Ramos (cell line): ENCODE measurements around the gene MARK4.
"Not testable (repeated sequence)": the region's sequence is repeated elsewhere in the genome, so short reads cannot be mapped to it uniquely, and the experiment has no call there.

Experiments
- in situ Hi-C: fragments of 300-500 bp; cut with MboI; formaldehyde crosslinking; loops from one replicate; pipeline ENCODE4 v1.14.3; 2022; ENCODE audit warnings: low sequenced_read_pairs; ENCODE audit not compliant: unreplicated experiment

The MARK4 gene

DNA sequence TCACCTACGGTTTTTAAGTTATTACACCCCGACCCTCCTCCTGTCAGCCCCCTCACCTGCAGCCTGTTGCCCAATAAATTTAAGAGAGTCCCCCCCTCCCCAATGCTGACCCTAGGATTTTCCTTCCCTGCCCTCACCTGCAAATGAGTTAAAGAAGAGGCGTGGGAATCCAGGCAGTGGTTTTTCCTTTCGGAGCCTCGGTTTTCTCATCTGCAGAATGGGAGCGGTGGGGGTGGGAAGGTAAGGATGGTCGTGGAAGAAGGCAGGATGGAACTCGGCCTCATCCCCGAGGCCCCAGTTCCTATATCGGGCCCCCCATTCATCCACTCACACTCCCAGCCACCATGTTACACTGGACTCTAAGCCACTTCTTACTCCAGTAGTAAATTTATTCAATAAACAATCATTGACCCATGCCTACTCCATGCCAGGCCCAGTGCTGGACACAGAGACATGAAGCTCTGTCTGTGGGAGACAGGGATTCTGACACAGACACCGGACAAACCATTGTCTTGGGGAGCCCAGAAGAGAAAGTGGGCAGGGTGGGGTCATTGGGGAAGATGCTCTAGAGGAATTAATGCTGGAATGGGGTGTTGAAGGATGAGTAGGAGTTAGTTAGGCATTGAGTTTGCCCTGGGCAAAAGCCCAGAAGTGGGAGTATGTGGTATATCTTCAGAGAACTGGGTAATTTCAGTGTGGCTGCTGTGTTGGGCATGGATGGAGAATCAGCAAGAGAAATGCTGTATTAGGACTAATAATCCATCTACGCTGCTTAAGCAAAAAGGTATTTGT lies 52.4 kb downstream of the MARK4 start:
- in situ Hi-C loops = no loop called here

DNA sequence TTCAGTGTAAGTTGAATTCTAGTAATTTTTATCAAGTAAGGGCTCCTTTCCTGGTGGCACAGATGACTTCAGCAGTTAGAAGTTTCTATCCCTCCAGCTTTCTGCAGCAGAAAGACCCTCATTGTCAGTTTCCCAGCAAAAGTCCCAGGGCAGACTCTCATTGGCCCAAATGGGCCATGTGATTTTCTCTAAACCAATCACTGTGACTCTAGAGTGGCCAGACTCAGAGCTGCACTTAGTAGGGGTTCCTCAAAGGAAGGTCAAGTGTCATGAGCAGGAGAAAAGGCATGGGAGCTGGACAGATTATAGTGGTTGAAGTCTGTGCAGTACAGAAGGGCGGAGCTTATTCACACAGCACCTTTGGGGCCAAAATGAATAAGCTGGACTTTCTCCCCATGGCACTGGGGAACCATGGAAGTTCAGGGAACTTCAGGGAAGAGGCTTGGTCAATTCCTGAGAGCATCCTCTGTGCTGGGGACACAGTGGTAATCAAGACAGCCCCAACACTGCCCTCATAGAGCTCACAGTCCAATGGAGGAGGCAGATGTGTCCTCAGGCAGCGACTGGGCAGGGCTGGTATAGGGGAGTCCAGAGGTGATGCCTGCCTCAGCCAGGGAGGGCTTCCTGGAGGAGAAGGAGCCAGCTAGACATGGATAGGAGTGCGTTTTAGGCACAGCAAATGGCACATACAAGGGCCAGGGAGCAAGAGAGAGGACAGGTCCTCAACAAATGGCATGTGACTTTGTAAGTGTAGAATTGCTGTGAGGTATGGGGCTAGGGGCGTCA lies 53.3 kb downstream of the MARK4 start:
- in situ Hi-C loops = no loop called here

DNA sequence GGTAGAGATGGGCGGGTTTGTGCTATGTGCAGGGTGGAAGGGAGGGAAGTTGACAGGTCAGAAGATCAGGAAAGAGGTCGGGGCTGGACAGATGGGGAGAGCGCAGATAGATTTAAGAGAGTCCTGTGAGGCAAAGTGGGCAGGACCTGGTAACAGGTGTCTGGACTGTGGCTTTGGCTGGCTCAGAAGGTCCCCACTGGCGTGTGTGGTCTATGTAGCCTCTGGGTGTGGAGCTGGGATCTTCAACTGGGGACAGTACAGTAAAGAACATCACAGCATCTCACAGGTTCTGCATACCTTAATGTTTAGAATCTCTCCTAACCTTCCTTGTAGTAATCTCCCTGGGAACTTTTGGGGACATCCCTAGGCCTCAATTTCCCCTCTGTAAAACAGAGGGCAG lies 53.9 kb downstream of the MARK4 start:
- in situ Hi-C loops = no loop called here

DNA sequence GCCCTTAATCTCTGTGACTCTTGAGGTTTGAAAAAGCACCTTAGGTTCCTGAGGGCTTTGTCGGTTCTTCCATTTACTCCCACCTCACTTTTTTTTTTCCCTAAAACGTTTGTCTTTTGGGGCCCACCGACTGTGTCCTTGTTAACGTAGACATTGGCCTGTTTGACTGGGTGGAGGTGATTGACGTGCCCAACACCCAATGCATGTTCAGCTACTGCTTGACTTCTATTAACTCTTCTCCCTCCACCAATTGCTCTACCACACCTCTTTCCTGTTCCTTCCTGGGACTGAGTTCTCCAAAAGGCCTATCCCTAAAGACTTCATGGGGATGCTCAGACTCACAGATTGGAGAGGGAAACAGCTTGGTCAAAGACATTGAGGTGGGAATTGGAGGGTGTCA lies 54.4 kb downstream of the MARK4 start:
- in situ Hi-C loops = no loop called here

DNA sequence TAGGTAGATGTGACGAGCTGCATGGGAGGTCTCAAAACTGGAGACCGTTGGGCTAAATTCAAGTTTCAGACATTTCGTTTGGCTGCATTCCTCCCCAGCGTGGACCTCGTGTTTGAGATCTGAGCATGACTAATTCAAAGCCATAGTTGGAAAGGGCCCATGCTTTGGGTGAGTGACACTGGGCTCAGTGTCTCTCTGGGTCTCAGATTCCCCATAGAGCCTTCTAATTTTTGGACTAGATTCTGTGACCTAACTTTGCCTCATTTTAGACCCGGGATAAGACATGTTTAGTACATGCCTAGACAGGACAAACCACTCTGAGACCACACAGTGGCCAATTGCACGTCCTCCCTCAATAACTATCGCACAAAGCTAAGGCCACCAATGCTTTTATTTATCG lies 55.0 kb downstream of the MARK4 start:
- in situ Hi-C loops = no loop called here

DNA sequence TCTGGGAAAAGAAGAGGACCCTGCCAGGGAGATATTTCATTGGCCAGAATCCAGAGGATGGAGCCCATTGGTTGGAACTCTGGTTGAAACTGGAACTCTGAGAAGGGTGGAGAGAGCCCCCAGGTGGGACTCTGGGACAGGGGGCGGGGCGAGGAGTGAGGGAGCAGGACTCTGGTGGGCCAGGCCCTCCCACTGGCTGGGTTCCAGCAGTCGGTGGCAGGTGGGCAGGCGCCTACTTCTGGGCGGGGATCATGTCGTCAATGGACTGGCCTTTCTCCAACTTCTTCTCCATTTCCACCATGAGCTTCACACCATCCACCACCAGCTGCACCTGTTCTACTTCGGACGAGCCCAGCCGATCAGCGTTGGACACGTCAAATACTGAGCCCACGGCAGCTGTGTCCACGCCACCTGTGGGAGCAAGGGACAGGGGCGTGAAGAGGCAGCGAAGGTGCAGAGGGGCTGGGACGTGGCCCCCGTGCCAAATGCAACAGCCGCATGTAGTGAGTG lies 55.5 kb downstream of the MARK4 start:
- in situ Hi-C loops = no loop called here

DNA sequence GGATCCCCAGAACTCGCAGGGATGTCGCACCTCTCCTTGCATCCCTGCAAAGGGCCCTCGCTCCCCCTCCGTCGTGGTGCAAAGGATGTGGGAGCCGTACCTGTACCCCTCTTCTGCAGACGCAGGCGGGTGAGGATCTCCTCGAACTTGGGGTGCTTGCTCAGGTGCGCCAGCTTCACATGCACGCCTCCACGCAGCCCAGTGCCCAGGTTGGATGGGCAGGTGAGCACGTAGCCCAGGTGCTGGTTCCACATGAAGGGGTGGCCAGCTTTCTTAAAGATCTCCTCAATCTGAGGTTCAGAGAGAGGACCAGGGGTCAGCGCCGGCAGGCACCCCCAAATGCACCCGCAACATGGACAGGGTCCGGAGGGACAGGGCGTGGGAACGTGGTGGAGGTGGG lies 56.3 kb downstream of the MARK4 start:
- in situ Hi-C loops = no loop called here

DNA sequence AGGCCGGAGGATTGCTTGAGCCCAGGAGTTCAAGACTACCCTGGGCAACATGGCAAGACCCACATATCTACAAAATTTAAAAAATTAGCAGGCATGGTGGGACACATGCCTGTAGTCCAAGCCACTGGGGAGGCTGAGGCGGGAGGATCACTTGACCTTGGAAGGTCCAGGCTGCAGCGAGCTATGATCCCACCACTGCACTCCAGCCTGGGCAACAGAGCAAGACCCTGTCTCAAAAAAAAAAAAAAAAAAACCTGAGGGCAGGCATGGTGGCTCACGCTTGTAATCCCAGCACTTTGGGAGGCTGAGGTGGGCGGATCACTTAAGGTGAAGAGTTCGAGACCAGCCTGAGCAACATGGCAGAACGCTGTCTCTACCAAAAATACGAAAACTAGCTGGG lies 58.3 kb downstream of the MARK4 start:
- in situ Hi-C loops = not testable (repeated sequence)

DNA sequence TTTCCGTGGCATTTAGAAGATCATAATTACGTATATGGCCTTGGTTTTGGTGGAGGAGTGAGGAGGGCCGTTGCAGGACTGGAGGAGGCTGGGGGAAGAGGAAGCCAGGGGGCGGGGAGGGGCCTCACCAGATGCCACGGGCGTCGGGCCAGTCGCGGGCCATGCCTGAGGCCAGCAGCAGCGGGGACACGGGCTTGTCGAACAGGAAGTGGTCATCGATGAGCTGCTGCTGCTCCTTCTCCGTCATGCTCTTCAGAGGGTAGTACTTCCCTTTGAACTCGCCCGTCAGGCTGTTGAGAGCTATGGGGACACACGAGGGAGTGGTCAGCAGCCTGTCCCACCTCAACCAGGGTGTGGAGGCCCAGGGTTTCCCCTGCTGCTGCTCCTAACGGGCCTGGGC lies 60.5 kb downstream of the MARK4 start:
- in situ Hi-C loops = no loop called here

DNA sequence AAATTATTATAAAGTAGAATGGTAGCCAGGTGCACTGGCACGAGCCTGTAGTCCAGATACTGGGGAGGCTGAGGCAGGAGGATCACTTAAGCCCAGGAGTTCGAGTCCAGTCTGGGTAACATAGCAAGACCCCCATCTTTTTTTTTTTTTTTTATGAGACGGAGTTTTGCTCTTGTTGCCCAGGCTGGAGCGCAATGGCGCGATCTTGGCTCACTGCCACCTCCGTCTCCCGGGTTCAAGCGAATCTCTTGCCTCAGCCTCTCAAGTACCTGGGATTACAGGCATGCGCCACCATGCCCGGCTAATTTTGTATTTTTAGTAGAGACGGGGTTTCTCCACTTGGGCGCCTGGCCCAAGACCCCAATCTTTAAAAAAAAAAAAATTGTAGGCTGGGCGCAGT lies 61.2 kb downstream of the MARK4 start:
- in situ Hi-C loops = not testable (repeated sequence)

DNA sequence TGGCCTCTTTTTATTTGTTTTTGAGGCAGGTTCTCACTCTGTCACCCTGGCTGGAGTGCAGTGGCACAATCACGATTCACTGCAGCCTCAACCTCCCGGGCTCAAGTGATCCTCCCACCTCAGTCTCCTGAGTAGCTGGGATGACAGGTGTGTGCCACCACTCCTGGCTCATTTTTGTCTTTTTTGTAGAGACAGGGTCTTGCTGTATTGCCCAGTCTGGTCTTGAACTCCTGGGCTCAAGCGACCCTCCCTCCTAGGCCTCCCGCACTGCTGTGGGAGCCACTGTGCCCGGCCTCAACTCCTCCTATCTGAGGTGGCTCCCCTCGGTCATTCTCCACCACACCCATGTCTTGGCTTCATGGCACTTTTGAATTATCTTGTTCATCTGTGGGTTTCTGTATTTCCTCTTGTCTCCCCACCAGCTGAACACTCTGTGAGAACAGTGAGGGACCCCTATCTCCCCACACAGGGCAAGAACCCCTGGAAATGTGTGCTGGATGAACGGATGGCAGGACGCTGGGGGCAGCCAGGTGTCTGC lies 63.7 kb downstream of the MARK4 start:
- in situ Hi-C loops = no loop called here

DNA sequence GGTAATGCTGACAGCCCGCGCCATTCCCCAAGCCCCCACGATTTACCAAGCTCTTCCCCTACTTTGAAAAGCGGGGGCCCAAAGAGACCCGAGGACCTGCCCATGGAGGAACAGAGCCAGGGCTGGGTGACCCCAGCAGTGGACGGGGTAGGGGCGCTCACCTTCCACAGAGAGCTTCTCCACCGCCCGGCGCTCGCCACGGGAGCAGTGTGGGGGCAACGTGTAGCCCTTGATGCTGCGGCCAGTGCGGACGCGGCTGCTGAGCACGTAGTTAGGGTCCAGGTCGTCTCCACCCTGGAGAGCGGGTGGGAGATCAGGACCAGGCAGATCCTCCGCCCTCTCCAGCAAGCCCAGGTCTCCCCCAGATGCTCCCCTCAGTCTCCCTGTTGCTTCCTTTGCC lies 64.2 kb downstream of the MARK4 start:
- in situ Hi-C loops = no loop called here

DNA sequence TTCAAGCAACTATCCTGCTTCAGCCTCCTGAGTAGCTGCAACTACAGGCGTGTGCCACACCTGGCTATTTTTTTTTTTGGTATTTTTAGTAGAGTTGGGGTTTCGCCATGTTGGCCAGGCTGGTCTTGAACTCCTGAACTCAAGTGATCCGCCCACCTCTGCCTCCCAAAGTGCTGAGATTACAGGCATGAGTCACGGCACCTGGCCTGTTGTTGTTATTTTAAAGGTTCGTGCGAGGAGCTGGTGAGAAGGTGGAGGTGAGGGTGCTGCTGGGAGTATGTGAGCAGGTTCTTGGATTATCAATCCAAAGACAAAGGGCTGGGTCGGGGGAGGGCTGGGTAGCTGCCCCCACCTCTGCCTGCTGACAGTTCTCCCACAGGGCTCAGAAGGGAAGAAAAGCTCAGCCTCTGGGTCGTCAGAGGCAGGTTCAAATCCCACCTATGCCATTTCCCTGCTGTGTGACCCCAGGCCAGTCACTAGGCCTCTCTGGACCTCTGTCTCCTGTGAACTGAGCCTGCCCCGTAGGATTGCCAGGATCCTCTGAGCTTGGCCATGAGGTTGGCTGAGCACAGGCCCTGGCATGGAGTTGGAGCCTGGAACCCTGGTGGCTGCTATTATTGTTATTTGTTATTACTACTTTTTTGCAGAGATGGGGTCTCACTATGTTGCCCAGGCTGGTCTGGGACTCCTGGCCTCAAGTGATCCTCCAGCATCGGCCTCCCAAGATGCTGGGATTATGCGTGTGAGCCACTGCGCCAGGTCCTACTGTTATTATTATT lies 70.1 kb downstream of the MARK4 start:
- in situ Hi-C loops = no loop called here

DNA sequence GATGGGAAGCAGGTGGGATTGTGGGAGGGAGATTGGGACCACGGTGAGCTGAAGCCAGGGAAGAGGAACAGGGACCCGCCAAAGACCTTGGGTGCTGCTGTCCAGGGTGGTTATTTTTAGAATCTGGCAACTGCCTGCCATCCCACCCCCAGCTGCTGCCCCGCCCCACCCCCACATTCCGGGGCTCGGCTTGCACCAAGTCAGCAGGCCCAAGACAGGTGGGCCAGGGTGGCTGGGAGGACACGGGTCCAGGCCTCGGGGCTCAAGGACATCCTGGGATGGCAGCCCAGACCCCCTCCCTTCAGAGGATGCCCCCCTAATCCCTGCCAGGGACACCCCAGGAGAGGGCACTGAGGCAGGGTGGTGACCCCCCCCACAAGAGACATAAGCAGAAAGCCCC lies 70.8 kb downstream of the MARK4 start:
- in situ Hi-C loops = no loop called here

DNA sequence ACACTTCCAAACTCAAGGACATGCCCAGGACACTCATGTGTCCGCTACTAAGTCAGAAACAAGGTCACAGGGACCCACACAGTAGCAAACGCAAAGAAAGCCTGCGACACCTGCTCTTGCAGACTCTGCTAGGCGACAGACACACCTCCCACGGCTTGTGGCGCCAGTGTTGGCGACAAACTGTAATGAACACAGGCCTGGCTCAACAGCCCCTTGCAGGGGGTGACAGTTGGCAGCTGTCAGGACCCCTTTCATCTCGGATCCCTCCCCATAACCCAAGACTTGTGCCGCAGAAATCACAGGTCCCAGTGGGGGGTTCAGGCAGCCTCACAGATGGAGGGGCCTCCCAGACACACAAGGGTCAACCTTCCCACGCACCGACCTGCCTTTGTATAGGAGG lies 71.2 kb downstream of the MARK4 start:
- in situ Hi-C loops = no loop called here

DNA sequence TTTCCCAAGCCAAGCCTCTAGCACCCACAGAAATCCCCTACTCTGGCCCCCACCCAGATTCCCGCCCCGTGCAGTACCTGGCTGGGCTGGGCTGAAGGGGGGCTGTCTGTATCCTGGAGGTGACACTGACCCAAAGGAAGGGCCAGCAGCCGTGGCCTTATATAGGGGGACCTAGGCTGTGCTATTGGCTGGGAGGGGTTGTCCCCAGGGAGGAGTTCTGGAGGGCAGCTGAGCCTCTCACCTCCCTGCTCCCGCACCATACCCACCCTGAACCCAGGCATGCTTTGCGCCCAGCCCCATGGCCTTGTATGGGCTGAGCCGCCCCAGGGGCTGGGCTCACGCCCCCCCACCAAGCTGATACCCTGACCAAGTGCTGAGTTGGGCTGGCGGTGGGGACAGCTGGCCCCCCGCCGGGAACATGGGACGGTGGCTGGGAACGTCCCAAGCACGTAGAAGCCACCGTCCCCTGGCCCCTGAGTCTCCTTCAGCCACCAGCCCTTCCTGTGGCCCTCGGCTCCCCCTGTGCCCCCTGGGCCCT lies 71.7 kb downstream of the MARK4 start, which contains the start of gene CKM:
TSS of gene CKM (minus strand) at position 132 of the 538 bp plus-strand sequence. CDS start 3,162 bp downstream, outside the sequence.
- in situ Hi-C loops = no loop called here

DNA sequence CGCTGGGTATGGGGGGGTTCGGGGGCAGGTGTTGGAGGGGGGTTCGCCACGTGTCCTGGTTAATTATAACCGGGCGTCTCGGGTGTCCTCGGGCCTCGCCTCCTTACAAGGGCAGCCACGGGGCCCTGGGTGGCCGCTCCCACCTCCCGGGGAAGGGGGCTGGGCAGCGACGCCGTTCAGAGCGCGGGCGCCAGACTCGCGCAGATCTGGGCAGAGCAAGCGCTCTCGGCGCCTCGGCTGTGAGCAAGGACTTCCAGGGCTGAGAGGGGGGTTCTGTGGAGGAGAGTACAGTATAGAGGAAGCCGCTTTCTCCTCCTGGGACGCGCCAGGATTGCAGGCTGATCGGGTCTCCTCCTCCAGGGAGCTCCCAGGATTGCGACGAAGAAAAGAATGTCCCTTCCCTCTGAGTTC lies 72.6 kb downstream of the MARK4 start:
- in situ Hi-C loops = no loop called here

DNA sequence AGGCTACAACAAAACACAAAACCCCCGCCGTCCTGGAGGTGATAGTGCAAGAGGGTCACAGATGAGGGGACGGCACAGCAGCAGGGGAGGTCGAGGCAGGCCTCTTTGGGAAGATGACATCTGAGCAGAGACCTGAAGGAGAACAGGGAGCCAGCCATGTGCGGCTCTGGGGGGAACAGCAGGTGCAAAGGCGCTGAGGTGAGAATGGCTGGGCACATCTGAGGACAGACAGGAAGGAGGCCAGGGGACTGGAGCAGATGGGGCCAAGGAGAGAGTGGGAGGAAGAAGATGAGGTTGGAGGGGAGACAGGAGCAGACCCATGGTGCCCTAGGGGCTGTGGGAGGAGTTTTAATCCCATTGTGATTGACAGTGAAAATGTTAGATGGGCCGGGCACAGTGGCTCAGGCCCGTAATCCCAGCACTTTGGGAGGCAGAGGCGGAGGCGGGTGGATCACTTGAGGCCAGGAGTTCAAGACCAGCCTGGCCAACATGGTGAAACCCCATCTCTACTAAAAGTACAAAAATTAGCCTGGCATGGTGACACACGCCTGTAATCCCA lies 73.4 kb downstream of the MARK4 start:
- in situ Hi-C loops = no loop called here

DNA sequence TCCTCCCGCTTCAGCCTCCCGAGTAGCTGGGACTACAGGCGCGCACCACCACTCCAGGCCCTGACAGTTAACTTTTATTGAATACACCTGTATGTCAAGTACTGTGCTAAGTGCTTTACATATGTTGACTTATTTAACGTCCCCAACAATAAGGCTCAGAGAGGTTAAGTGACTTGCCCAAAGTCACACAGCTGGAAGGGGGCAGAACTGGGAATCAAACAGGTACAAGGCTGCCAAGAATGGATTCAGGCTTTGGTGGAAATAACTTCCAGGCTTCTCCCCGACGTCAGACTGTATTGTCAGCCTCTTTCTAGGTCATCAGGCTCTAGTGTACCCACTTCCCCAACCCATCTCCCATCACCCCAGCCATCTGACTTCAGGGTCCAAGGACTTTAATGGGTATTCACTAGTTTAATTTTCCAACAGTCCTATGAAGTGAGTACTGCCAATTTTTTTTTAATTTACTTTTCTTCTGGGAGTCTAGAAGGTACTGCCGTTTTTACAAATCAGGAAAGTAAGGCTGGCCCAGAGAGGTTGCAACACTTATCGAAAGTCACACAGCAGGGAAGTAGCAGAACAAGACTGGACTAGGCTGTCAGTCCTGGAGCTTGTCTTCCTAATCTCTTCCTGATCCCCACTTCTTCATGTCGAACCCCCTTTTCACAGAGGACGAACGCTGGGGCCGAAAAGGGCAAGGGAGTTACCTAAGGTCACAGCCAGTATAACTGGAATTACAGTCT lies 76.5 kb downstream of the MARK4 start:
- in situ Hi-C loops = no loop called here
